ENCODE measurements around the gene TXNDC2. TPM values are rescaled to one million over a fixed set of nuclear protein-coding genes. Genes with fewer than 3 reads are reported as not detected.

The TXNDC2 gene
- total RNA-seq, 4 donors from 2014 or later, result 0.33 TPM; not detected in 3

GRCh38 chr18:9876867-9877654 lies 8.7 kb upstream of the TXNDC2 start:
- no peak for TF ChIP-seq CTCF (IDR thresholded peaks at IDR 0.05; ENCODE audit: low read depth)

GRCh38 chr18:9877655-9878014 lies 8.1 kb upstream of the TXNDC2 start:
- no peak for TF ChIP-seq CTCF (IDR thresholded peaks at IDR 0.05; ENCODE audit: low read depth)

GRCh38 chr18:9878095-9878494 lies 7.7 kb upstream of the TXNDC2 start:
- no peak for TF ChIP-seq CTCF (IDR thresholded peaks at IDR 0.05; ENCODE audit: low read depth)

GRCh38 chr18:9878783-9879242 lies 7.0 kb upstream of the TXNDC2 start:
- no peak for TF ChIP-seq CTCF (IDR thresholded peaks at IDR 0.05; ENCODE audit: low read depth)

GRCh38 chr18:9884090-9884489 lies 1.7 kb upstream of the TXNDC2 start:
- no peak for TF ChIP-seq CTCF (IDR thresholded peaks at IDR 0.05; ENCODE audit: low read depth)

- TF ChIP-seq CTCF (IDR thresholded peaks at IDR 0.05; ENCODE audit: low read depth), result no peak
Observed at GRCh38 chr18:9884532-9885140, 1.1 kb upstream of the TXNDC2 start.

- no peak for TF ChIP-seq CTCF (IDR thresholded peaks at IDR 0.05; ENCODE audit: low read depth)
Observed at GRCh38 chr18:9886005-9886348, 204 bp downstream of the TXNDC2 start.

Measured in subcutaneous adipose tissue (tissue), 4 donors.